Dedifferentiated amniotic fluid mesenchymal stem cell (primary cell): ENCODE results near the gene RIMS3.
"Not testable (repeated sequence)": the region's sequence is repeated elsewhere in the genome, so short reads cannot be mapped to it uniquely, and the experiment has no call there.

Experiments used
- DNase-seq: peaks from one replicate; pipeline ENCODE4 v3.0.0-alpha.2; 2016; ENCODE audit errors: extremely low spot score

RIMS3 gene

DNA sequence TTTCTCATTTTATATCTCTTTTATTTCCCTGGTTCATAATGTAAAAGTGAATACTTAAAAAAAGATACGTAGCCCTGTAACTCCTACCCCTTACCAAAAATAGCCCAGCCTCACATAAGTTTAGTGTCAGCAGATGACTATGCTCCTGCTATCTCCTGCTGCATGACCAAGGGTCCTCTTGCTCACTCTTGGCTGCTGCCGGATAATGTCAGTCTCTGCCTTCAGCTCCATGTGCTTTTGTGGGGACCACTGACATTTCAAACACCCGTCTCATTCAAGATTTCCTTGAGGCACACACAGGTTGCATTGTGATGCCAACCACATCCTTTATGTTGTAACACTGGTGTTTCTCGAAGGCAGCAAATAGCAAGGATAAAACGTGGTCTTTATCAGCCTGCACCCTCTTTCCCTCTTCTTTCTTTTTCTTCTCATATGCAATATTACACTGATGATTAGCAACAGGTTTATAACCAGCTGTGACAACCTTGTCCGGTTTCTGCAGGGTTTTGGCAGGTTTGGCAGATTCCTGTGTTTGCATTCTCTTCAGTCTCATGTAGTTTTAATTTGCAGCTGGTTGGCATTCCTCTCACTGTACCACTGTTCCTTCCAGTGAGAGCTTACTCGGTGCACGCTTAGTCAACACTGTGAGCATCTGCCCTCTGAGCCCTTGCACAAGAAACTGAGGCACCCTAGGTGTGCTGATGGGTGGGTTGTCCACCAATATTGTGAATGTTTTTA, 71.9 kb downstream of the RIMS3 start:
- no peak for DNase-seq

DNA sequence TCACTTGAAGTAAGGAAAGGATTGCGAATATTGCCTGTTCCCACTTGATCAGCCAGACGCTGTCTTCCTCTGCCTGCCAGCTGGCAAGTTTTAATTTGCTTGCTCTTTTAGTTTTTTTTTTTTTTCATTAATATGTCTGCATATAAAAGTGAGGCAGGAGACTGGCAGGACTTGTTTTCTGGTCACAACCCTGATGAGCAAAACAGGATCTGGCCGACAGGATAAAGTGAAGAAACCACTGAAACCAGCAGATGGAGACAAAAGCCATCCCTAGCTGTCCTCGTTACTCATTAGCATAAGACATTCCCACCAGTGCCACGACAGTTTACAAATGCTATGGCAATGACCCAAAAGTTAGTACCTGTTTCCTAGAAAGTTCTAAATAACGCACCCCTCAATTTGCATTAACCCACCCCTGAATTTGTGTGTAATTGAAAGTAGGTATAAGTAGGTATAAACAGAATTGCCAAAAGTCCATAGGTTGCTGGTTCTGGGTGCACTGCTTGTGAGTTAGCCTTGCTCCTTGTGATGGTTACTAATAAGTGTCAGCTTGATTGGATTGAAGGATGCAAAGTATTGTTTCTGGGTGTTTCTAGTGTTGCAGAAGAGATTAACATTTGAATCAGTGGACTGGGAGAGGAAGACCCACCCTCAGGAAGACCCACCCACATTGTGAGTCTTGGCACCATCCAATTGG, 73.2 kb downstream of the RIMS3 start:
- no peak for DNase-seq

DNA sequence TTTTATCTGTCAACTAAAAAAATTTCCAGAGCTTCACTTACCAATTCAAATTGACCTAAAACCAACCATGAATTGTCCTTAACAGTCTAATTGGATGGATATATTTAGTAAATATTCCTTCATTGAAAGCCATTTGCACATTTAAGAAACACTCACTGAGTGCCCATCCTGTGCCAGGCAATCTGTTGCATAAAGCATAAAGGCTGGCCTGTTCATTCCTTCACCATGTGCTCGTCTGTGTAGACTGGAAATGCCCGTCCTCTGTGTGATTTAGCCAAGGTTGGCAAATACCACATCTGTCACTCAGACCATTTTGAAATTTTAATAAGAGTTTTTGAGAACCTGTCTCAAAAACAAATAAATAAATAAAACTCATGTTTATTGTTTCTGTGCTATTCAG, 76.9 kb downstream of the RIMS3 start:
- no peak for DNase-seq

DNA sequence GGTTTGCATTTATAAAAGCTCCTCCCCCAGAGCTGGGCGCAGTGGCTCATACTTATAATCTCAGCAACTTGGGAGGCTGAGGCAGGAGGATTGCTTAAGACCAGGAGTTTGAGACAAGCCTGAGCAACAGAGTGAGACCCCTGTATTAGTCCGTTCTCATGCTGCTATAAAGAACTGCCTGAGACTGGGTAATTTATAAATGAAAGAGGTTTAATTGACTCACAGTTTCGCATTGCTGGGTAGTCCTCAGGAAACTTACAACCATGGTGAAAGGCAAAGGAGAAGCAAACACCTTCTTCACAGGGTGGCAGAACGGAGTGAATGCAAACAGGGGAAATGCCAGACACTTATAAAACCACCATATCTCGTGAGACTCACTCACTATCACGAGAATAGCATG, 81.5 kb downstream of the RIMS3 start:
- DNase-seq, result no peak

DNA sequence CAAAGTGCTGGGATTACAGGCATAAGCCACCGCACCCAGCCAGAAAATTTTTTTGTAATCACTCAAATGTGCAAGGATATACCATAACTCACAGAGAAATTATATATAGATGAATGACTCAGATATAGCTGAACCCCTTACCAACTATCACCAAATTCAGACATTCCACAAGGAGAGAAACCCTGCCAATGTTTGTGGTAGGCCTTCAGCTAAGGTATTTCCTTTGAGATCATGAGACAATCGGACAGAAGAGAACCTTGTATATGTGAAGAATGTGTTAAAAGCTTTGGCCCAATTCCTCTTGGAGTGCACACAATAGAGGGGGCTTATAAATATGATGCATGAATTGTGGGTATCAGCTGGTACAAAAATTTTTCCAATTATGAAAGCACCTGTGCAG, 83.4 kb downstream of the RIMS3 start:
- DNase-seq, result no peak

DNA sequence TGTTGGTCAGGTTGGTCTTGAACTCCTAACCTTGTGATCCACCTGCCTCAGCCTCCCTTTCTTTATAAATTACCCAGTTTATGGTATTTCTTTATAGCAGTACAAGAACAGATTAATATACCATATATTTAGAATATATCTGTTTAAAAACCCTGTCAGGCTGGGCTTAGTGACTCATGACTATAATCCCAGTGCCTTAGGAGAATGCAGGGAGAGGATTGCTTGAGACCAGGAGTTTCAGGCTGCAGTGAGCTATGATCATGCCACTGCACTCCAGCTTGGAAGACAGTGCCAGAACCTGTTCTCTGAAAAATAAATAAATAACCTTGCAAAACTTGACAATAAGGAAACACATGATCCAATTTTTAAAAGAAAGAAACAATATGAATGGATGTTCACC, 90.1 kb downstream of the RIMS3 start:
- peak; percentile 43 for DNase-seq

DNA sequence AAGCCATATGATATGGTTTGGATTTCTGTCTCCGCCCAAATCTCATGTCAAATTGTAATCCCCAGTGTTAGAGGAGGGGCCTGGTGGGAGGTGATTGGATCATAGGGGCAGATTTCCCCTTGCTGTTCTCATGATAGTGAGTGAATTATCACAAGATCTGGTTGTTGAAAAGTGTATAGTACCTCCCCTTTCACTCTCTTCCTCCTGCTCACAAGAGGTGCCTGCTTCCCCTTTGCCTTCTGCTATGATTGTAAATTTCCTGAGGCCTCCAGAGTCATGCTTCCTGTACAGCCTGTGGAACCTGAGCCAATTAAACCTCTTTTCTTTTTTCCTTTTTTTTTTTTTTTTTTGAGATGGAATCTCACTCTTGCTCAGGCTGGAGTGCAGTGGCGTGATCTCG, 90.7 kb downstream of the RIMS3 start:
- DNase-seq, result not testable (repeated sequence)
